A549 (cell line): Measurements from ENCODE around the gene POLR3A. TPM values are rescaled to one million over a fixed set of nuclear protein-coding genes. Genes with fewer than 3 reads are reported as not detected.

Experiments
- ATAC-seq, 2 experiments: fragments of 200-7000 bp in 1 of 2; fragments of >200 bp in 1 of 2; cut with Nextera tagmentation in 1 of 2; cut with Tn5 transposase in 1 of 2; 3 replicates each; pipeline versions ENCODE4 v1.8.0 to v1.9.1; 2018 to 2020; ENCODE audit warnings: mild to moderate bottlenecking in 1 of 2, moderate library complexity in 1 of 2
- CTCF ChIA-PET: fragments of 300-600 bp; sonication (Branson Sonifier 250); formaldehyde crosslinking; extraction: SDS; loops from one replicate; lab custom pipeline; 2021; ENCODE audit warnings: antibody characterized with exemption, inconsistent platforms; lab: Yijun Ruan, JAX
- POLR2A ChIA-PET: fragments of 350-600 bp; formaldehyde crosslinking; extraction: SDS; loops from one replicate; lab custom pipeline; 2021; ENCODE audit warnings: antibody characterized with exemption, inconsistent platforms; lab: Yijun Ruan, JAX
- DNase-seq, 2 experiments: peaks; one replicate each; pipeline versions ENCODE4 v3.0.0 to v3.0.0-alpha.2; 2011 to 2016; ENCODE audit warnings: low read depth in 1 of 2, low spot score in 1 of 2
- FAIRE-seq: peaks from 2 replicates; lab custom pipeline; 2011; peaks lifted over from hg19 to GRCh38; lab: Jason Lieb, UNC
- H3K27ac ChIP-seq, 2 experiments: fragments of >200 bp; sonication (Bioruptor Twin); formaldehyde crosslinking; 3 replicates each; pipeline ENCODE4 v1.5.1; 2016 to 2017
- H3K4me1 ChIP-seq: fragments of >200 bp; sonication (Bioruptor Twin); formaldehyde crosslinking; 3 replicates; pipeline ENCODE4 v1.6.1; 2016
- H3K4me2 ChIP-seq: fragments of >200 bp; sonication (Bioruptor Twin); formaldehyde crosslinking; 3 replicates; pipeline ENCODE4 v1.6.1; 2016
- H3K4me3 ChIP-seq: fragments of >200 bp; sonication (Bioruptor Twin); formaldehyde crosslinking; 3 replicates; pipeline ENCODE4 v1.5.1; 2016
- H3K9me3 ChIP-seq: fragments of >200 bp; sonication (Bioruptor Twin); formaldehyde crosslinking; 3 replicates; pipeline ENCODE4 v1.6.1; 2016
- CBX8 ChIP-seq: fragments of 200-600 bp; sonication (generic); IDR thresholded peaks from 2 replicates; pipeline ENCODE4 v1.6.1; 2016
- CHD4 ChIP-seq: fragments of 200-600 bp; sonication (generic); IDR thresholded peaks from 2 replicates; pipeline ENCODE4 v1.6.1; 2016; ENCODE audit warnings: antibody characterized with exemption, mild to moderate bottlenecking, borderline replicate concordance
- EHF ChIP-seq: fragments of 250-450 bp; sonication (Bioruptor Pico); IDR thresholded peaks from 2 replicates; pipeline ENCODE4 v1.5.0; 2020; ENCODE audit warnings: mild to moderate bottlenecking
- FOSL2 ChIP-seq, 2 experiments: fragments of 450-650 bp in 1 of 2; fragments of >200 bp in 1 of 2; sonication (Bioruptor Twin) in 1 of 2; formaldehyde crosslinking; IDR thresholded peaks; 2 replicates each; pipeline versions ENCODE4 v1.5.0 to v1.6.1; 2016 to 2020; ENCODE audit warnings: mild to moderate bottlenecking in 1 of 2, moderate library complexity in 1 of 2
- FOXS1 ChIP-seq: fragments of 250-450 bp; sonication (Bioruptor Pico); IDR thresholded peaks from 2 replicates; pipeline ENCODE4 v1.5.0; 2020; ENCODE audit warnings: mild to moderate bottlenecking, moderate library complexity
- GATA3 ChIP-seq: IDR thresholded peaks from 2 replicates; pipeline ENCODE4 v1.6.1; 2012; ENCODE audit warnings: borderline replicate concordance
- NFE2L2 ChIP-seq: fragments of 150-350 bp; conservative IDR thresholded peaks from 2 replicates; pipeline ENCODE4 v1.6.1; 2014; ENCODE audit warnings: low read length
- POLR2AphosphoS2 ChIP-seq: conservative IDR thresholded peaks from 2 replicates; pipeline ENCODE4 v1.6.1; 2012; ENCODE audit warnings: low read length, improper control_type of control experiment, inconsistent platforms
- RAD21 ChIP-seq, 2 experiments: fragments of >200 bp in 1 of 2; sonication (Bioruptor Twin) in 1 of 2; formaldehyde crosslinking in 1 of 2; IDR thresholded peaks in 1 of 2; conservative IDR thresholded peaks in 1 of 2; 2 replicates in 1 of 2; 3 replicates in 1 of 2; pipeline ENCODE4 v1.6.1; 2012 to 2018; ENCODE audit warnings: inconsistent platforms in 1 of 2
- RCOR1 ChIP-seq: fragments of 150-350 bp; IDR thresholded peaks from 2 replicates; pipeline ENCODE4 v1.6.1; 2014; ENCODE audit warnings: antibody characterized with exemption, low read length, low read depth
- RNF2 ChIP-seq: fragments of 200-600 bp; sonication (generic); IDR thresholded peaks from 2 replicates; pipeline ENCODE4 v1.6.1; 2016; ENCODE audit warnings: low read depth, mild to moderate bottlenecking, antibody characterized with exemption, moderate library complexity, borderline replicate concordance
- WGBS: methylation state at CpG from one replicate; pipeline ENCODE4 v1.1.6; 2017; ENCODE audit errors: missing lambda C conversion rate; 5-methylcytosine and 5-hydroxymethylcytosine counted together
- polyA plus RNA-seq, 4 experiments: library from polyadenylated mRNA; depleted of rRNA in 3 of 4; stranded (reverse); fragments of >200 nt; fragmentation: RNase III in 1 of 4; extraction: RNeasy Plus Mini Kit Qiagen cat#74134 plus additional on column Dnase treatment in 1 of 4; gene quantifications; 2 replicates in 3 of 4; 3 replicates in 1 of 4; pipeline ENCODE4 v1.2.3, GENCODE V29; 2011 to 2017
- TF ChIP-seq, protein P1 (sequence below): fragments of 150-350 bp; IDR thresholded peaks from 2 replicates; pipeline ENCODE4 v1.6.1; 2014; ENCODE audit warnings: low read depth, mild to moderate bottlenecking, low read length
- TF ChIP-seq, protein P2 (sequence below): fragments of 200-600 bp; sonication (generic); IDR thresholded peaks from 2 replicates; pipeline ENCODE4 v1.6.1; 2016; ENCODE audit warnings: antibody characterized with exemption, mild to moderate bottlenecking, moderate library complexity
- TF ChIP-seq, protein P3 (sequence below): fragments of >200 bp; sonication (Bioruptor Twin); formaldehyde crosslinking; IDR thresholded peaks from 3 replicates; pipeline ENCODE4 v1.6.1; 2016

POLR3A gene
- polyA plus RNA-seq, 2 of the 4 experiments (the other 2 are of a cell fraction), result 10.9 to 17.7 TPM

DNA sequence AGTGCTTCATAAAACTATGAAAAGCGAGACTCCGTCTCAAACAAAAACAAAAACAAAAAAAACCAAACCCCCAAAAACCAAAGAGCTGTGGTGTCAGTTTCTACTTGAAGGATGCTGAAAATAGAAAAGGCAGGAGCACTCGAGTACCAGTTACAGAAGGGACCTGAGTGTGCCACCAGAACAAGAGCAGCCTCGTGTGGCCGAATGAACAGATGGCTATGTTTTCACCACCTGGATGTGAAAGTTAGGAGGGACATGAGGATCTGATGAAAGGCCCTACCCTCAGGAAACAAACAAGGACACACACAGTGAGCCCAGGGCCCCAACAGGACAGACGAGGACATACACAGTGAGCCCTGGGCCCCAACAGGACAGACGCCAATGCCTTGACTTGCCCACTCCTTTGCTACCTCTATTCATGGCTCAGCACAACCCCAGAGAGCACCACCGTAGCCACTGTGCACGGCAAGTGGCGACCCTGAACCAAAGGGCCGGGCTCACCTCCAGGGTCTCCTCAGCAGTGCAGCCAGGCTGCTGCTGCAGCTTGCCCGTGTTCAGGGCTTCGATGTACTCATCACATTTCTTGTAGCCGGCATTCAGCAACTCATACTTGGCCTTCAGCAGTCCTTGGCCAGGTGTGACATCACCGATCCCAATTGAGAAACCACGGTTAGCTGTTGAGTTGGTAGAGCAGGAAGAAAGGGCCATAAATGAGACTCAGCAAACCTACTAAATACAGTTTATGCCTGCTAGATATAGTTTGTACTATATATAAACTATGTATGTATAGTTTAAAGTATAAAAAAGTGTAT lies 24.9 kb downstream of the POLR3A start:
- POLR2A ChIA-PET, result no interaction called here
- FAIRE-seq, result no peak
- ATAC-seq, result no peak; a peak in 1 of 6 replicates

DNA sequence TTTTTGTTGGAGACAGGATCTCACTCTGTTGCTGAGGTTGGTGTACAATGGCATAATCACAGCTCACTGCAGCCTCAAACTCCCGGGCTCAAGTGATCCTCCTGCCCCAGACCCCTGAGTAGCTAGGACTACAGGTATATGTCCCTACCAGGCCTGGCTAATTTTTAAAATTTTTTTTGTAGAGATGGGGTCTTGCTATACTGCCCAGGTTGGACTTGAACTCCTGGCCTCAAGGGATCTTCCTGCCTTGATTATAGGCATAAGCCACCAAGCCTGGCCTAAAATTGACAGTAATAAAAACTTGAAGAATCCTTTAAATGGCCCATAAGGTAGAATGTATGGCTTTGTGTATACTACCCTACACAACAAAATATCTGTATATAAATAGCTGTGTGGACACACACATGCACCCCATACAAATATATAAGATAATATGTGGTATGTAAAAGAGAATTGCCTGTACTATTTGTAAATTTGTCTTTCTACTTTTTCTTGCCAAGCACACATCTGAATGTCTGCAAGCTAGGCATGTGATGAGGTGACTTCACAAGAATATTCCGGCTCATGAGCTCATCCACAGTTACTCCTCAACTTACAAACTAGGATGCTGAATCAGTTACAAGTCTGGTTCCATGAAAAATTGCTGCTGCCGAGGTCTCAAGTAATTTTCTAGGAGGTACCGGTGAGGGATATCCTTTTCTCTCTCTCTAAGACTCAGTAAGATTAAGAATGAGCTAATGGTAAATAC lies 26.6 kb downstream of the POLR3A start:
- CTCF ChIA-PET, result interaction anchor here (1.0 to 2.3 kb wide), 7 partner anchors 10 to 165 kb away, joined by 3 to 9 read pairs (median 5); no protein-coding TSS in a partner anchor
- POLR2A ChIA-PET, result no interaction called here
- H3K4me3 ChIP-seq, result no peak overlapping the region

More for the DNA sequence above, 24.9 kb downstream of the POLR3A start:
- WGBS, result 92% methylated on average over 16 of the region's 16 CpGs
- peak in 1 of 2 experiments; percentile 19 for DNase-seq
- Histone ChIP-seq H3K9me3 (no peaks in the 10 kb centered on the region), H3K4me3 (no peak overlapping the region), H3K4me1 (peaks cover 10% of the 10 kb centered on the region; the same call in 2 of the 3 replicates), H3K27ac (no peak overlapping the region), H3K4me2 (no peak overlapping the region)
- TF ChIP-seq CHD4, result no peak
- no peak for TF ChIP-seq RCOR1
- 0 out of 5 replicates have a peak, but pooled peaks of 1 of the 2 experiments have one; percentile 12 for TF ChIP-seq RAD21 (conservative IDR thresholded peaks at IDR 0.05 in 1 of 2, IDR thresholded peaks at IDR 0.05 in 1 of 2)
- TF ChIP-seq EHF (CRISPR knock-in tag), result no peak
- CTCF ChIA-PET, result interaction anchor here (1.4 to 2.3 kb wide), 3 partner anchors 12 to 30 kb away, joined by 4 to 9 read pairs (median 5); no protein-coding TSS in a partner anchor

More for the DNA sequence above, 26.6 kb downstream of the POLR3A start:
- ATAC-seq, result no peak
- DNase-seq, result no peak
- no peak for FAIRE-seq
- H3K27ac ChIP-seq, result no peak overlapping the region
- 92% methylated on average over 4 of the region's 4 CpGs for WGBS
- TF ChIP-seq, protein P1, sequence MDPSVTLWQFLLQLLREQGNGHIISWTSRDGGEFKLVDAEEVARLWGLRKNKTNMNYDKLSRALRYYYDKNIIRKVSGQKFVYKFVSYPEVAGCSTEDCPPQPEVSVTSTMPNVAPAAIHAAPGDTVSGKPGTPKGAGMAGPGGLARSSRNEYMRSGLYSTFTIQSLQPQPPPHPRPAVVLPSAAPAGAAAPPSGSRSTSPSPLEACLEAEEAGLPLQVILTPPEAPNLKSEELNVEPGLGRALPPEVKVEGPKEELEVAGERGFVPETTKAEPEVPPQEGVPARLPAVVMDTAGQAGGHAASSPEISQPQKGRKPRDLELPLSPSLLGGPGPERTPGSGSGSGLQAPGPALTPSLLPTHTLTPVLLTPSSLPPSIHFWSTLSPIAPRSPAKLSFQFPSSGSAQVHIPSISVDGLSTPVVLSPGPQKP, result no peak
- TF ChIP-seq RNF2, result no peak
- TF ChIP-seq FOSL2 (IDR thresholded peaks at IDR 0.05), result no peak
- TF ChIP-seq FOSL2 (CRISPR knock-in tag; IDR thresholded peaks at IDR 0.05), result no peak
- TF ChIP-seq, protein P2, sequence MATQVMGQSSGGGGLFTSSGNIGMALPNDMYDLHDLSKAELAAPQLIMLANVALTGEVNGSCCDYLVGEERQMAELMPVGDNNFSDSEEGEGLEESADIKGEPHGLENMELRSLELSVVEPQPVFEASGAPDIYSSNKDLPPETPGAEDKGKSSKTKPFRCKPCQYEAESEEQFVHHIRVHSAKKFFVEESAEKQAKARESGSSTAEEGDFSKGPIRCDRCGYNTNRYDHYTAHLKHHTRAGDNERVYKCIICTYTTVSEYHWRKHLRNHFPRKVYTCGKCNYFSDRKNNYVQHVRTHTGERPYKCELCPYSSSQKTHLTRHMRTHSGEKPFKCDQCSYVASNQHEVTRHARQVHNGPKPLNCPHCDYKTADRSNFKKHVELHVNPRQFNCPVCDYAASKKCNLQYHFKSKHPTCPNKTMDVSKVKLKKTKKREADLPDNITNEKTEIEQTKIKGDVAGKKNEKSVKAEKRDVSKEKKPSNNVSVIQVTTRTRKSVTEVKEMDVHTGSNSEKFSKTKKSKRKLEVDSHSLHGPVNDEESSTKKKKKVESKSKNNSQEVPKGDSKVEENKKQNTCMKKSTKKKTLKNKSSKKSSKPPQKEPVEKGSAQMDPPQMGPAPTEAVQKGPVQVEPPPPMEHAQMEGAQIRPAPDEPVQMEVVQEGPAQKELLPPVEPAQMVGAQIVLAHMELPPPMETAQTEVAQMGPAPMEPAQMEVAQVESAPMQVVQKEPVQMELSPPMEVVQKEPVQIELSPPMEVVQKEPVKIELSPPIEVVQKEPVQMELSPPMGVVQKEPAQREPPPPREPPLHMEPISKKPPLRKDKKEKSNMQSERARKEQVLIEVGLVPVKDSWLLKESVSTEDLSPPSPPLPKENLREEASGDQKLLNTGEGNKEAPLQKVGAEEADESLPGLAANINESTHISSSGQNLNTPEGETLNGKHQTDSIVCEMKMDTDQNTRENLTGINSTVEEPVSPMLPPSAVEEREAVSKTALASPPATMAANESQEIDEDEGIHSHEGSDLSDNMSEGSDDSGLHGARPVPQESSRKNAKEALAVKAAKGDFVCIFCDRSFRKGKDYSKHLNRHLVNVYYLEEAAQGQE, result no peak
- TF ChIP-seq, protein P3, sequence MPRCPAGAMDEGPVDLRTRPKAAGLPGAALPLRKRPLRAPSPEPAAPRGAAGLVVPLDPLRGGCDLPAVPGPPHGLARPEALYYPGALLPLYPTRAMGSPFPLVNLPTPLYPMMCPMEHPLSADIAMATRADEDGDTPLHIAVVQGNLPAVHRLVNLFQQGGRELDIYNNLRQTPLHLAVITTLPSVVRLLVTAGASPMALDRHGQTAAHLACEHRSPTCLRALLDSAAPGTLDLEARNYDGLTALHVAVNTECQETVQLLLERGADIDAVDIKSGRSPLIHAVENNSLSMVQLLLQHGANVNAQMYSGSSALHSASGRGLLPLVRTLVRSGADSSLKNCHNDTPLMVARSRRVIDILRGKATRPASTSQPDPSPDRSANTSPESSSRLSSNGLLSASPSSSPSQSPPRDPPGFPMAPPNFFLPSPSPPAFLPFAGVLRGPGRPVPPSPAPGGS, result no peak
- TF ChIP-seq POLR2AphosphoS2, result no peak
- TF ChIP-seq CBX8, result no peak
- no peak for TF ChIP-seq NFE2L2
- no peak for TF ChIP-seq GATA3
- no peak for TF ChIP-seq FOXS1
- no peak overlapping the region for H3K4me2 ChIP-seq
- peaks cover 8% of the 10 kb centered on the region; the same call in 2 of the 3 replicates for H3K4me1 ChIP-seq
- no peaks in the 10 kb centered on the region for H3K9me3 ChIP-seq
